Measurements from ENCODE around the gene KIR2DL4.
"Not testable (repeated sequence)": the region's sequence is repeated elsewhere in the genome, so short reads cannot be mapped to it uniquely, and the experiment has no call there.

The KIR2DL4 gene

DNA sequence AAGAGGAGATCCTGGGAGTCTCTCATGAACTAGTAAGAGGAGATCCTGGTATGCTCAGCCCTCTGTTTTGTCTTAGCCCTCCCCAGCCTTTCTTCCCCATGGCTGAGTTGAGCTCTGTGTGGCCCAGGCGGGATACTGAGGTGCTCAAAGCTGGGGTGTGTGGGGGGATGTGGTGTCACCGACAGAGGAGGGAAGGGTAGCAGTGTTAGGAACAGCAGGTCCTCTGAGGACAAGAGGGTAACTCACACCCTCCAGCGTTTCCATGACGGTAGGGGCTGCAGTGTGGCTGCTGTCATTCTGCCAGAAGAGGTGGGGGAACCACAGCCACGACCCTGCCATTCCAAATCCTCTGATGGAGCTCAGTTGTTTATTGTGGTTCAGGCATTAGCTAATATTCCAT lies 691 bp downstream of the KIR2DL4 start:
- DNase-seq (ENCODE audit: low read depth in 3 of 3, low spot score in 1 of 3), result no peak

DNA sequence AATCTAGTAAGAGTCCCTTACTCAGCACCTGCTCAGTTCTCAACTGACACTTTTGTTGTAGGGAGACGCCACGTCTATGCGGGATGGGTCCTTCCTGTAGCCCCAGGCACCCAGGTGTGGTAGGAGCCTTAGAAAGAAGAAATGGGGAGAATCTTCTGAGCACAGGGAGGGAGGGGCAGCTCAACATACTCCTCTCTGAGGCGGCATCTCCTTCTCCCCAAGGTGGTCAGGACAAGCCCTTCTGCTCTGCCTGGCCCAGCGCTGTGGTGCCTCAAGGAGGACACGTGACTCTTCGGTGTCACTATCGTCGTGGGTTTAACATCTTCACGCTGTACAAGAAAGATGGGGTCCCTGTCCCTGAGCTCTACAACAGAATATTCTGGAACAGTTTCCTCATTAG lies 1.2 kb downstream of the KIR2DL4 start:
- no peak for DNase-seq (ENCODE audit: low read depth in 3 of 3, low spot score in 1 of 3)

DNA sequence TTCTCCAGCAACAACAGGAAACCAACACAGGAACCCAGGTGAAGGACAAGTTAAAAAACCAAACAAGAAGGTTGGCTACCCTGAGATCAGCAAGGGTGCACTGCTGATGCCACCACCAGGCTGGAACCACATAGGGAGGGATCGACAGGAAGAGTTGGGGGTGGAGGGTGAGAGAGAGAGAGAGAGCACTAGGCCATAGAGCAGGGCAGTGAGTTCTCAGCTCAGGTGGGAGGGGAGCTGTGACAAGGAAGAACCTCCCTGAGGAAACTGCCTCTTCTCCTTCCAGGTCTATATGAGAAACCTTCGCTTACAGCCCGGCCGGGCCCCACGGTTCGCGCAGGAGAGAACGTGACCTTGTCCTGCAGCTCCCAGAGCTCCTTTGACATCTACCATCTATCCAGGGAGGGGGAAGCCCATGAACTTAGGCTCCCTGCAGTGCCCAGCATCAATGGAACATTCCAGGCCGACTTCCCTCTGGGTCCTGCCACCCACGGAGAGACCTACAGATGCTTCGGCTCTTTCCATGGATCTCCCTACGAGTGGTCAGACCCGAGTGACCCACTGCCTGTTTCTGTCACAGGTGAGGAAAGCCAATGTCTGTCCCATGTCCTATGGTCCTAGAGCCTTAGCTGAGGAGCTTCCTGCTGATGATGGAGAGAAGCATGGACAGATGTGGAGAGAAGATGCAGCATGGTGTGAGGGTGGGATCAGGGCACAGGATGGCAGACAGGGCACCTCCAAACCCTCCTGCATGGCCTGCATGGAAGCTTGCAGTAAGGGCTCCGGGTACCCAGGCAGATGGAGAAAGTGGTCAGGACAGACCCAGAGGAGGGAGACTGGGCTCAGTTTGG lies 2.5 kb downstream of the KIR2DL4 start:
- no peak for DNase-seq (ENCODE audit: low read depth in 3 of 3, low spot score in 1 of 3)

DNA sequence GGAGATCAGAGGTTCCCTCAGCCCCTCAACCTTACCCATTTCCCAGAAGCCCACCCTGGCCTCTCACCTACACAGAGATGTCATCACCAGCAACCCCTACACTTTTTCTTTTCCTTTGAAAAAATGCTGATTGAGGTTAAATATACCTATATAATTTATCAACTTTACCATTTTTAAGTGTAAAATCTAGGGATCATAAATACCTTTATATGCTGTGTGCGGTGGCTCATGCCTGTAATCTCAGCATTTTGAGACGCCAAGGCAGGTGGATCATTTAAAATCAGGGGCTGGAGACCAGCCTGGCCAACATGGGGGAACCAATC lies 3.1 kb downstream of the KIR2DL4 start:
- no peak for DNase-seq (ENCODE audit: low read depth in 3 of 3, low spot score in 1 of 3)

DNA sequence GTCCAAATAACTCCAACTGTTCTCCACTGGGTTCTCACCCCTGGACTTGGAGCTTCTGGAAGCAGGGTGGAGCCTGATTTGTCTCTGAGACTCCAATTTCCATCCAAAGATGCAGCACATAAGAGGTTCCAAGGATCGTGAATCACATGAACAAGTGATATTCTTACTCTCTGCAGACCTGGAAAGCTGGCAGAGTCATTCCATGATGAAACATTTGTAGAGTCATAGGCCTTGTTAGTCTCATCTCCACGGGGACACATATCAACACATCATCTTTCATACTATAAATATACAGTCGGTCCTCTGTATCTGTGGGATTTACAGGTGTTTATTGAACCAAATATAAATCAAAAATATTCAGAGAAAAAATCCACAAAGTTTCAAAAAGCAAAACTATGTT lies 11.2 kb downstream of the KIR2DL4 start:
- DNase-seq (ENCODE audit: low read depth in 3 of 3, low spot score in 1 of 3), result not testable (repeated sequence)

DNA sequence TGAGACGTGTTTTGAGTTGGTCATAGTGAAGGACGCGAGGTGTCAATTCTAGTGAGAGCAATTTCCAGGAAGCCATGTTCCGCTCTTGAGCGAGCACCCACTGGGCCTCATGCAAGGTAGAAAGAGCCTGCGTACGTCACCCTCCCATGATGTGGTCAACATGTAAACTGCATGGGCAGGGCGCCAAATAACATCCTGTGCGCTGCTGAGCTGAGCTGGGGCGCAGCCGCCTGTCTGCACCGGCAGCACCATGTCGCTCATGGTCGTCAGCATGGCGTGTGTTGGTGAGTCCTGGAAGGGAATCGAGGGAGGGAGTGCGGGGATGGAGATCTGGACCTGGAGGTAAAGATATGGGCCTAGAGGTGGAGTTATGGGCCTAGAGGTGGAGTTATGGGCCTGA lies 12.8 kb downstream of the KIR2DL4 start, which contains the start of gene KIR3DL1:
TSS of gene KIR3DL1 (plus strand) at position 218 of the 400 bp plus-strand sequence.
- DNase-seq (ENCODE audit: low read depth in 3 of 3, low spot score in 1 of 3), result not testable (repeated sequence)

DNA sequence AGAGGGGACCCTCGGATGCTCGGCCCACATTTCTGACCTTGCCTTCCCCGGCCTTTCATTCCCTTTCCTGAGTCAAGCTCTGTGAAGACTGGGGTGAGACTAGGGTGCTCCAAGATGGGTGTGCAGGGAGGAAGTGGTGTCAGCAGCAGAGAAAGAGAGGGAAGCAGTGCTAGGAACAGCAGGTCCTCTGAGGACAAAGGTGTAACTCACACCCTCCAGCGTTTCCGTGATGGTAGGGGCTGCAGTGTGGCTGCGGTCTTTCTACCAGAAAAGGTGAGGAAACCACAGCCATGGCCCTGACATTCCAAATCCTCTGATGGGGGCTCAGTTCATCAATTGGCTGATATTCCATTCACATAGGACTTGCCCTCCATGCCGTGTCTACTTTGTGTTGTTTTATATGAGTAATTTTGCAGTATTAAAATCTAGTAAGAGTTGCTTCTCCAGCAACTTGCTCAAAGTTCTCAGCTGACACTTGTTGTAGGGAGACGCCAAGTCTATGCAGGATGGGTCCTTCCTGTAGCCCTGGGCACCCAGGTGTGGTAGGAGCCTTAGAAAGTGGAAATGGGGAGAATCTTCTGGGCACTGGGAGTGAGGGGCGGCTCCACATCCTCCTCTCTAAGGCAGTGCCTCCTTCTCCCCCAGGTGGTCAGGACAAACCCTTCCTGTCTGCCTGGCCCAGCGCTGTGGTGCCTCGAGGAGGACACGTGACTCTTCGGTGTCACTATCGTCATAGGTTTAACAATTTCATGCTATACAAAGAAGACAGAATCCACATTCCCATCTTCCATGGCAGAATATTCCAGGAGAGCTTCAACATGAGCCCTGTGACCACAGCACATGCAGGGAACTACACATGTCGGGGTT lies 14.5 kb downstream of the KIR2DL4 start:
- DNase-seq (ENCODE audit: low read depth in 3 of 3, low spot score in 1 of 3), result no peak

DNA sequence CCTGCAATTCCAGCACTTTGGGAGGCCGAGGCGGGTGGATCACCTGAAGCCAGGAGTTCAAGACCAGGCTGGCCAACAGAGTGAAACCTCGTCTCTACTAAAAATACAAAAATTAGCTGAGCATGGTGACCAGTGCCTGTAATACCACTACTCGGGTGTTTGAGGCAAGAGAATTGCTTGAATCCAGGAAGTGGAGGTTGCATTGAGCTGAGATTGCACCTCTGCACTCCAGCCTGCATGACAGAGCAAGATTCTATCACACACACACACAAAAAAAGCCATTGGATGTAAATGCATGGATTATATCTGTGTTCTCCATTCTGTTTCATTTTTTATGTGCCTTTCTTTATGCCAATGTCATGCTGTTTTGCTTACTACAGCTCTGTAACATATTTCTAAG lies 21.0 kb downstream of the KIR2DL4 start:
- not testable (repeated sequence) for DNase-seq (ENCODE audit: low read depth in 3 of 3, low spot score in 1 of 3)

DNA sequence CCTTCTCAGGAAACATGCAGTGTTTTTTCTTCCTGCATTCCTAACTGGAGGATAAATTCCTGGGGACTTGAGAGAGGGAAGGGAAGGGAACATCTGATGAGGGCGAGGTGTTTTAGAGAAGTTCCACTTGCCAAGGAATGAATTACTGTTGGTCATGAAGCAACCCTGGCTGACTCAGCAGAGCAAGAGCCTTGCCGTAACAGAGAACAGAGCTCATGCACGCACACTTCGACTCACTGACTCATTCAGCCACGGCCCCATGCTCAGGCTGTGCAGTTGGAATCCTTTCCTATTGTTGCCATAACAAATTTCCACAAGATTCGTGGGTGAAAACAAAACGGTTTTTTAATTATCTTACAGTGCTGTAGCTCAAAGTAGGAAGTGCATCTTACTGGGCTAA lies 21.9 kb downstream of the KIR2DL4 start:
- not testable (repeated sequence) for DNase-seq (ENCODE audit: low read depth in 3 of 3, low spot score in 1 of 3)

DNA sequence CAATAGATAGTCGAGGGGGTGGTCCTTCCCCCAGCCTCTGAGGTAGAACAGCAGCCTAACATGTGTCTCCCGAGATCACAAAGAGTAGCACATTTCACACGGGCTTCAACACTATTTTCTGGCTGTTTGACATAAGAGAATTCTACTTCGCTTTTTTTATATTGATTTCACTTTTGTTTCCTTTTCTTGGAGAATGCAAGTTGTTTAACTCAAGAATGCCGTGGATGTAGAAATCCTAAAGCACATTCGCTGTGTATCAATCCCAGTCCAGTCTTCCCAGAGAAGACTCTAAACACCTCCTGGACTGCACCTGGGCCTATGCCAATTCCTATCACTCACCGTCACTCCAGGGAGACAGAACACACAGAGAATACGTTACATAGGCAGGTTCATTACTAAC lies 24.7 kb downstream of the KIR2DL4 start:
- not testable (repeated sequence) for DNase-seq (ENCODE audit: low read depth in 3 of 3, low spot score in 1 of 3)

DNA sequence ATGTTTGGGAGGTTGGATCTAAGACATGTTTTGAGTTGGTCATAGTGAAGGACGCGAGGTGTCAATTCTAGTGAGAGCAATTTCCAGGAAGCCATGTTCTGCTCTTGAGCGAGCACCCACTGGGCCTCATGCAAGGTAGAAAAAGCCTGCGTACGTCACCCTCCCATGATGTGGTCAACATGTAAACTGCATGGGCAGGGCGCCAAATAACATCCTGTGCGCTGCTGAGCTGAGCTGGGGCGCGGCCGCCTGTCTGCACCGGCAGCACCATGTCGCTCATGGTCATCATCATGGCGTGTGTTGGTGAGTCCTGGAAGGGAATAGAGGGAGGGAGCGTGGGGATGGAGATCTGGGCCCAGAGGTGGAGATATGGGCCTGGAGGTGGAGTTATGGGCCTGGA lies 29.1 kb downstream of the KIR2DL4 start, which contains the start of gene KIR2DS4:
TSS of gene KIR2DS4 (plus strand) at position 181 of the 400 bp plus-strand sequence.
- DNase-seq (ENCODE audit: low read depth in 3 of 3, low spot score in 1 of 3), result not testable (repeated sequence)

DNA sequence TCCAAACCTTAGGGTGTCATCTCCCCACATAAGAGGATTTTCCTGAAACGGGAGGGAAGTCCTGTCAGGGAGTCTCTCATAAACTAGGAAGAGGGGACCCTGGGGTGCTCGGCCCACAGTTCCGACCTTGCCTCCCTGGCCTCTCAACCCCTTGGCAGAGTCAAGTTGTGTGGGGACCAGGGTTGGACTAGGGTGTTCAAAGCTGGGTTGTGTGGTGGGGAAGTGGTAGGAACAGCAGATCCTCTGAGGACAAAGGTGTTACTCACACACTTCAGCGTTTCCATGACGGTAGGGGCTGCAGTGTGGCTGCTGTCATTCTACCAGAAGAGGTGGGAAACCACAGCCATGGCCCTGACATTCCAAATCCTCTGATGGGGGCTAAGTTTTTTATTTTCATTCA lies 31.7 kb downstream of the KIR2DL4 start:
- not testable (repeated sequence) for DNase-seq (ENCODE audit: low read depth in 3 of 3, low spot score in 1 of 3)

DNA sequence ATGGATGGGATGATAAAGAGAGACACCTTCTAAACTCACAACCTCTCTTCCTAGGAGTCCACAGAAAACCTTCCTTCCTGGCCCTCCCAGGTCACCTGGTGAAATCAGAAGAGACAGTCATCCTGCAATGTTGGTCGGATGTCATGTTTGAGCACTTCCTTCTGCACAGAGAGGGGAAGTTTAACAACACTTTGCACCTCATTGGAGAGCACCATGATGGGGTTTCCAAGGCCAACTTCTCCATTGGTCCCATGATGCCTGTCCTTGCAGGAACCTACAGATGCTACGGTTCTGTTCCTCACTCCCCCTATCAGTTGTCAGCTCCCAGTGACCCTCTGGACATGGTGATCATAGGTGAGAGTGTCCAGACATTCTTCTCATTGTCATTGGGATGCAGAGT lies 34.1 kb downstream of the KIR2DL4 start:
- not testable (repeated sequence) for DNase-seq (ENCODE audit: low read depth in 3 of 3, low spot score in 1 of 3)

DNA sequence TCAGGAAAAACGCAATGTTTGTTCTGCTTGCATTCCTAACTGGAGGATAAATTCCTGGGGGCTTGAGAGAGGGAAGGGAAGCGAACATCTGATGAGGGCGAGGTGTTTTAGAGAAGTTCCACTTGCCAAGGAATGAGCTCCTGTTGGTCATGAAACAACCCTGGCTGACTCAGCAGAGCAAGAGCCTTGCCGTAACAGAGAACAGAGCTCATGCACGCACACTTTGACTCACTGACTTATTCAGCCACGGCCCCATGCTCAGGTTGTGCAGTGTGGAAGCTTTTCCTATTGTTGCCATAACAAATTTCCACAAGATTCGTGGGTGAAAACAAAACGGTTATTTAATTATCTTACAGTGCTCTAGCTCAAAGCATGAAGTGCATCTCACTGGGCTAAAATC lies 39.8 kb downstream of the KIR2DL4 start:
- not testable (repeated sequence) for DNase-seq (ENCODE audit: low read depth in 3 of 3, low spot score in 1 of 3)

DNA sequence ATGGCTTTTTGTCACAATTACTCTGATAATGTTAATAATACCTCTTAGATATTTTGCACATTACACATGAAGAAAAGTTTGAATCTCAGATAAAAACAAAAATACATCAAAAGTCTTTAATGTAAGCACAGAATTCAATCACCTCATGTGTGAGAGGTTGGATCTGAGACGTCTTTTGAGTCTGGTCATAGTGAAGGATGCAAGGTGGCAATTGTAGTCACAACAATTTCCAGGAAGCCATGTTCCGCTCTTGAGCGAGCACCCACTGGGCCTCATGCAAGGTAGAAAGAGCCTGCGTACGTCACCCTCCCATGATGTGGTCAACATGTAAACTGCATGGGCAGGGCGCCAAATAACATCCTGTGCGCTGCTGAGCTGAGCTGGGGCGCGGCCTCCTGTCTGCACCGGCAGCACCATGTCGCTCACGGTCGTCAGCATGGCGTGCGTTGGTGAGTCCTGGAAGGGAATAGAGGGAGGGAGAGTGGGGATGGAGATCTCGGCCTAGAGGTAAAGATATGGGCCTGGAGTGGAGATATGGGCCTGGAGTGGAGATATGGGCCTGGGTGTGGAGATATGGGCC lies 46.7 kb downstream of the KIR2DL4 start, which contains the start of gene KIR3DL2:
TSS of gene KIR3DL2 (plus strand) at position 383 of the 580 bp plus-strand sequence. CDS start at position 416, 33 bp downstream.
- DNase-seq (ENCODE audit: low read depth in 3 of 3, low spot score in 1 of 3), result not testable (repeated sequence)

DNA sequence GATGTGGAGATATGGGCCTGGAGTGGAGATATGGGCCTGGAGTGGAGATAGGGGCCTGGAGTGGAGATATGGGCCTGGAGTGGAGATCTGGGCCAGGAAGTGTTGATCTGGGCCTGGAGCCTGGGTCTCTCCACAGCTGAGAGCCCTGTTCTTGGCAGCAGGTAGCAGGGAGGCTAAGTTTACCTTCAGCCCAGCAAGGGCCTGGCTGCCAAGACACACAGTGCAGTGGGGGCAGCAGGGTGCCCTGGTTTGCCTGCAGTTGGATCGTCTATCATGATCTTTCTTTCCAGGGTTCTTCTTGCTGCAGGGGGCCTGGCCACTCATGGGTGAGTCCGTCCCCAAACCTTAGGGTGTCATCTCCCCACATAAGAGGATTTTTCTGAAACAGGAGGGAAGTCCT lies 47.5 kb downstream of the KIR2DL4 start:
- DNase-seq (ENCODE audit: low read depth in 3 of 3, low spot score in 1 of 3), result no peak

DNA sequence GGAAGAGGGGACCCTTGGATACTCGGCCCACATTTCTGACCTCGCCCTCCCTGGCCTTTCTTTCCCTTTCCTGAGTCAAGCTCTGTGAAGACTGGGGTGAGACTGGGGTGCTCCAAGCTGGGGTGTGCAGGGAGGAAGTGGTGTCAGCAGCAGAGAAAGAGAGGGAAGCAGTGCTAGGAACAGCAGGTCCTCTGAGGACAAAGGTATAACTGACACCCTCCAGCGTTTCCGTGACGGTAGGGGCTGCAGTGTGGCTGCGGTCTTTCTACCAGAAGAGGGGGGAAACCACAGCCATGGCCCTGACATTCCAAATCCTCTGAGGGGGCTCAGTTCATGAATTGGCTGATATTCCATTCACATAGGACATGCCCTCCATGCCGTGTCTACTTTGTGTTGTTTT lies 47.9 kb downstream of the KIR2DL4 start:
- DNase-seq (ENCODE audit: low read depth in 3 of 3, low spot score in 1 of 3), result no peak

DNA sequence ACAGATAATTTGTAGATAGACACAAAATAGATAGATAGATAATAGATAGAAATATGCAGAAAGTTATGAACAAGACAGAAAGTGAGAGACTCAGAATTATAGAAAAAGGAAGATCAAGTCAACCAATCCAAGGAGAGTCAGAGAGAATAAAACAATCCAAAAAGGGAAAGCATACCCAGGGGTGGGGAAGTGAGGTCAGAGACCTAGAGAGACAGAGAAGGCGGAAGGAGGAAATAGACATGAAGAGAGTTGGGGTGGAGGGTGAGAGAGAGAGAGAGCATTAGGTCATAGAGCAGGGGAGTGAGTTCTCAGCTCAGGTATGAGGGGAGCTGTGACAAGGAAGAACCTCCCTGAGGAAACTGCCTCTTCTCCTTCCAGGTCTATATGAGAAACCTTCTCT lies 51.8 kb downstream of the KIR2DL4 start:
- DNase-seq (ENCODE audit: low read depth in 3 of 3, low spot score in 1 of 3), result not testable (repeated sequence)

DNA sequence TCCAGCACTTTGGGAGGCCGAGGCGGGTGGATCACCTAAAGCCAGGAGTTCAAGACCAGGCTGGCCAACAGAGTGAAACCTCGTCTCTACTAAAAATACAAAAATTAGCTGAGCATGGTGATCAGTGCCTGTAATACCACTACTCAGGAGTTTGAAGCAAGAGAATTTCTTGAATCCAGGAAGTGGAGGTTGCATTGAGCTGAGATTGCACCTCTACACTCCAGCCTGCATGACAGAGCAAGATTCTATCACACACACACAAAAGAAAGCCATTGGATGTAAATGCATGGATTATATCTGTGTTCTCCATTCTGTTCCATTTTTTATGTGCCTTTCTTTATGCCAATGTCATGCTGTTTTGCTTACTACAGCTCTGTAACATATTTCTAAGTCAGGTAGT lies 55.1 kb downstream of the KIR2DL4 start:
- DNase-seq (ENCODE audit: low read depth in 3 of 3, low spot score in 1 of 3), result not testable (repeated sequence)

DNA sequence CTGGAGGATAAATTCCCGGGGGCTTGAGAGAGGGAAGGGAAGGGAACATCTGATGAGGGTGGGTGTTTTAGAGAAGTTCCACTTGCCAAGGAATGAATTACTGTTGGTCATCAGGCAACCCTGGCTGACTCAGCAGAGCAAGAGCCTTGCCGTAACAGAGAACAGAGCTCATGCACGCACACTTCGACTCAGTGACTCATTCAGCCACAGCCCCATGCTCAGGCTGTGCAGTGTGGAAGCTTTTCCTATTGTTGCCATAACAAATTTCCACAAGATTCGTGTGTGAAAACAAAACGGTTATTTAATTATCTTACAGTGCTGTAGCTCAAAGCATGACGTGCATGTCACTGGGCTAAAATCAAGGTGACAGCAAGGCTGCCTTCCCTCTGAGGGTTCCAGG lies 56.0 kb downstream of the KIR2DL4 start:
- not testable (repeated sequence) for DNase-seq (ENCODE audit: low read depth in 3 of 3, low spot score in 1 of 3)

DNA sequence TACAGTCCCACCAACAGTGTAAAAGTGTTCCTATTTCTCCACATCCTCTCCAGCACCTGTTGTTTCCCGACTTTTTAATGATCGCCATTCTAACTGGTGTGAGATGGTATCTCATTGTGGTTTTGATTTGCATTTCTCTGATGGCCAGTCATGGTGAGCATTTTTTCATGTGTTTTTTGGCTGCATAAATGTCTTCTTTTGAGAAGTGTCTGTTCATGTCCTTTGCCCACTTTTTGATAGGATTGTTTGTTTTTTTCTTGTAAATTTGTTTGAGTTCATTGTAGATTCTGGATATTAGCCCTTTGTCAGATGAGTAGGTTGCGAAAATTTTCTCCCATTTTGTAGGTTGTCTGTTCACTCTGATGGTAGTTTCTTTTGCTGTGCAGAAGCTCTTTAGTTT lies 60.0 kb downstream of the KIR2DL4 start:
- not testable (repeated sequence) for DNase-seq (ENCODE audit: low read depth in 3 of 3, low spot score in 1 of 3)

Data from stimulated activated CD4-positive, alpha-beta T cell treated with anti-CD3 and anti-CD28 coated beads, TNF-alpha, amount 100 ng/mL, for 1 hour (primary cell).